Activated T-cell treated with anti-CD3 and anti-CD28 coated beads for 48 hours (primary cell): ENCODE results near the gene CDX1.

ENCODE experiments used
- DNase-seq: peaks from one replicate; pipeline ENCODE4 v3.0.0-alpha.2; 2020; ENCODE audit warnings: low read depth

CDX1 gene

DNA sequence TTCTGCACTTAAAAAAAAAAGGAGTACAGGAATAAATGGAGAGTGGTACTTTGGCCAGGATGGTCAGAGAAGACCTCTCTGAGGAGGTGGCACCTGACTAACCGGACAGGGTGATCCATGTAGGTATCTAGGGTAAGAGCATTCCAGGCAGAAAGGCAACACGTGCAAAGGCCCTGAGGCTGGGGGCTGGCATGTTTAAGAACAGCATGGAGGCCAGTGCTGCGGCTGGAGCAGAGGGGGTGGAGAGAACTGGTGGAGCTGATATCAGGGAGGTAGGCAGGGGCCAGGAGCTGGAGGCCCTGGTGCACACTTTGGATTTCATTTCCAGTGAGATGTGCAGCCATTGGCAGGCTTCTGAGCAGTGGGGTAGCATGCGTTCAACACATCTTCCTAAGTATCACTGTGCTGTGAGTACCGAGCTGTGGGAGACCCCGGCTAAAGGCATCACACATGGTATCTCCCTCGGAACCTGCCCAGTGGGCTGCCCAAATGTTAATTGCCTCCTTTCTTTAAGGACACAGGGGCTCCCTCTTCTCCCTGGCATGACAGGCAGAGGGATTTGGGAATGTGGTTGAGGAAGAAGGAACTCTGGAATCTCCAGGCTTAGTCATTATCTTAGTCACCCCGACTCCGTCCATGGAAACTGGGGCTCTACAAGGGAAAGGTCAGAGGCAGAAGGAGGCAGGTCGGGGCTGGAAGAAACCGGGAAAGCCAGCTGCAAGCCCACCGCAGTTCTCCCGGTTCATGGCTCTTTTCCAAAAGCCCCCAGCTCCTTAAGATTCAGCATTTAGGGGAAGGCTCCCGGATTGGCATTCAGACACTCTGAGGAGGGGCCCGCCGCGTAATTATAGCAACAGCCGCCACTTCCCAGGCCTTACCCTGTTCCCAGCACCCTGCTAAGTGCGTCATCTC, 41.9 kb downstream of the CDX1 start:
- DNase-seq: no peak

DNA sequence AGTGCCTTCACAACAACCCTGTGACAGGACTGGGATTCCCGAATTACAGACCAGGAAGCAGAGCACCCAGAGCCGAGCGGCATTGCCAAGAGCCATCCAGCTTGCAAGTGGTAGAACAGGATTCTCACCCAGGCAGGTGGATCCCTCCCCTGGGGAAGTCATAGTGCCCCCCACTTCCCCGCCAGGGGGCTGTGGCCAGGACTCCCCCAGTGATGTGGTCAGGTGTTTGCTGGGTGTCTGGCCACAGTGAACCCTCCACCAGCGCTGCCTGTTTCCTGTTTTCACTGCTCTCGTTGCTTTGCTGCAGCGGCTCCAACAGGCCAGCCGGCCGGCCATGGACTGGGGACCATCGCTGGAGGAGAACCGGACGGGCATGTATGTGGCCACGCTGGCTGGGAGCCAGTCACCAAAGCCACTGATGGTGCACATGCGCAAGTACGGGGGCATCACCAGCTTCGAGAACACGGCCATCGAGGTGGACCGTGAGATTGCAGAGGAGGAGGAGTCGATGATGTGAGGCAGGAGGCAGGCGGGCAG, 42.6 kb downstream of the CDX1 start:
- no peak for DNase-seq

DNA sequence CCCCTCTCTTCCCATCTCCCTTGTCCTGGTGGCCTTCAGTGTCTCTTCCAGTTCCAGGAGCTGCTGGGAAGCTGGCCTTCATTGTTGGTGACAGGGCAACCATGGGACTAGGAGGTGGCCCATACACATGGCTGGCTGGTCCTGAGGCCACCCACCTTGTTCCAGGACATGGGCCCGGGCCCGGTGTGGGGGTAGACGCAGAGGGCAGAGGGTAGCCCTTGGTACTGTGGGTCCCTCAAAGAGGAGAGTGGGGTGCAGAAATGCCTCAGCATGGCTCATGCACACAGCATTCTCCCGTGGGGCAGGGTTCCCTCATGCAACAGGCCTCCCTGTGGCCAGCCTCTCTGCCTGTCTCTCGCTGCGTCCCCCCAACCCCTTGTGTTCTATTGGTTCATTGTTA, 44.1 kb downstream of the CDX1 start:
- no peak for DNase-seq

DNA sequence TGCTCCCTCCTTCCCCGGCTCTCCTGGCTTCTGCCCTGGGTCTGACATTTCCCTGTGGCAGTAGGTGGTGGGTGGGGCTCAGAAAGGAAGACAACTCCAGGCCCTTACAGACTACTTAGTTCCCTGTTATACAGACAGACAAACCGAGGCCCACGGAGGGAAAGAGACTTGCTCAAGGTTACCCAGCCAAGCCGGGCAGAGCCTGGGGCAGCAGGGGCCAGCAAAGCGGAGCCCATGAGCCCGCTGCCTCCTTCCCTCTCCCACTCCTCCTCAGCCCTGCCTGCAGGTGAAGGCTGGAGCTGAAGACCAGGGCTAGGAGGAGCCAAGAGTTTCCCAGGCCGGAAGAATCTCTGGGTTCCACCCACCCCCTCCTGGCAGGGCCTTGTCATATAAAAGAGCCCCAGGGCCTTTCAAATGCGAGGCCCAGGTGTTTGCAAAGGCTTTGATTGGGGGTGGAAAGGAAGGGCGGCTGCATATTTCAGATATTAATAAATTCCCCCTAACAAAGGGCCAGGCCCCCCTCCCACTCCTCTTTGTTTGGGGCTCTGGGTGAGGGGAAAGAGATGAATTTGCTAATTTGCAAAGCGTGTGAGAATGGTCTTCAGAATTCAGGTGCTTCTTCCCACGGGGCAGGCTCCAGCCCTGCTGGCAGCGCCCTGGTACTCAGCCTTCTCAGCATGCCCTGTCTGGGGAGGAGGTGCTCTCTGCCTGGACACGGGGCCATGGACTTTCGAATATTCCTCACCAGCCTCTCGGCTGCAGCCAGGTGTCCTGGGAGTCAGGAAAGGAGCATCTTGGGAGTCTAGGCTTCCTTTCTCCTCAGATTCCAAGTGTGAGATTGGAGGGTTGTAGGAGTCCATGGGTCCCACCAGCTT, 44.8 kb downstream of the CDX1 start:
- DNase-seq: no peak

DNA sequence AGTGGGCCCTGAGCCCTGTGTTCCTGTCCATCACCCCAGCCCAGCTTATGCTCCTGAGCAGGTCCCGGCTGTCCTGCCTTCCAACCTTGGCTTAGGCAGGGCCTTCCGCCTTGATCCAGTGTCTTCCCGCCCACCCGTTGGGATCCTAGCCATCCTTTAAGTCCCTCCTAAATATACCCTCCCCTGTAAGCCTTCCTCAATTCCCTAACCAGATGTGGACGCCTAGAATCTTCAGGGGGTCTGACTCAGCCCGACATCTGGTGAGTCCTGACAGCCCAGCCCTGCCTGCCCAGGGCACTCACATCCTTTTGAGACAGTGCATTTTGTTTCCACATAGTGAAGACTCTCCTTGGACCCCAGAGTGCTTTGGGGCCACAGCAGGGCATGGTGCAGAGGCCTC, 47.0 kb downstream of the CDX1 start:
- DNase-seq: no peak

DNA sequence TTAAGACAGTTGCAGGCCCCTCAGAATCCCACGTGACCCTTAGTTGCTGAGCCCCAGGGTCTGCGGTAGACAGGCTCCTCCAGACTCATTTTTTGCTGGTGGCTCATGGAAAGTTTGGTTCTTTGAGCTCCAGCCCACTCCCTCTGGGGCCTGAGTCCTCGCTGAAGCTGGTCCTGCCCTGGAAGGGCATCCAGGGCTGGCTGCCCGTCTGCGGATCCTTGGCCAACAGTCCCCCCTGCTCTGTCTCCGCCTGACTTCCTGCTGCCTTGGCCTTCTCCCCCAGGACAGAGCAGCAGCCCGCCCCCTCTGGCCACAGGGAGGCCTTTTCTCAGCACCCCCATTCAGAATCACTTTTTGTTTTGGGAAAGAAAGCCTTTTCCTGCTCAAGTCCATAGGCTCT, 47.7 kb downstream of the CDX1 start:
- DNase-seq: no peak

DNA sequence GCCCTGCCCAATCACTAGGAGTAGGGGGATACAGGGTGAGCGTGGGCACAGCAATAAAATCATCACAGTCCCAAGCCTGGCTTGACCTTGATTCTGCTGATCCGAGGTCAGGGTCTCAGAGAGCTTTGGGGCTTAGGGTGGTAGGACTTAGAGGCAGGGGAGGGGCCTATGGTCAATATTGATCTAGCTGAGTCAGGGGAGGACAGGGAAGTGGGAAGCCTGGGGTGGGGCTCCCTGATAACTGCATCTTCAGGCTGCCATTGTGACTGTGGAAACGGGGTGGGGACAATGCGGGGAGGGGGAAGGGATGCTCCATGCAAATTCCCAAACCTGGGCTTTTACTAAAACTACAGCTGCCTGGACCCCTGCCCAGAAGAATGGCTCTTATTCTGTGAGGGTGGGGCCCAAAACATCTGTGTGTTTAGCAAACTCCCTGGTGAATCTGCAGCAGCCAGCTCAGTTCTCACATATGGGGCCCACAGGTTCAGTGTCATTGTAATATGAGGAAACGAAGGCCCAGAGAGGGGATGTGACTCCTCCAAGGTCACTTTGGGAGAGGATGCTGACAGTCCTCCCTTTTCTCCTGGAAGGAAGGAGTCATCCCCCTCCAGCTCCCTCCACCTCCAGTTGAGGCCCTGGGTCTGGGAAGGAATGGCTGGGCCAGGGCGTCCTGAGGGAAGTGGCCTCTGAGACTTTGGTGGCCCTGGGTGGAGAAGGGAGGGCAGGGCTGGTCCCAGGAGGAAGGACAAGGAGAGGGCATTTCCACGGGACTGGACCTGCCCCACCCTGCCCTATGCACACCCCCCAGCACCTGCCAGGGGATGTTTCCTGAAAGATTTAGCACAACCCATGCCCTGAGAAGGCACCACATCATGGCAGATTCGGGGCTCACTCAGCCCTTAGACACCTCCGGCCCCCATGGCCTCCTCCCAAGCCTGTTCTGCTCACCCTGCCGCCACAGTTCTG, 49.7 kb downstream of the CDX1 start:
- no peak for DNase-seq

DNA sequence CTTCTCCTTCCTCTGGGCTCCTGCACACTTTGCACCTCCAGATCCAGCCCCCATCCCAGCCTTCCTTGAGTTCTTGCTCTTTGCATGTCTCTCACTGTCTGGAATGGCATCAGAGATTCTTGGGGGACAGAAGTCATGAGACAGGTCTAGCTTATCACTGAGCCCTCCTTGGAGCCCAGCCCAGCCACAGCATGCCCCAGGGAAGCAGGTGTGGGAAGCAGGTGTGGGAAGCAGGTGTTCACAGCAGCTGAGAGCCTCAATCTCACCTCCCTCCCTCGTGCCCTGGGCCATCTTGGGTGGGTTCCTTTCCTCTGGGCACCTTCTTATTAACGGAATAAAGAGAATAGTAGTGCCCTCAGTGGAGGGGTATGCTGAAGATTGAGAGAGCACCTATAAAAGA, 50.5 kb downstream of the CDX1 start:
- no peak for DNase-seq

DNA sequence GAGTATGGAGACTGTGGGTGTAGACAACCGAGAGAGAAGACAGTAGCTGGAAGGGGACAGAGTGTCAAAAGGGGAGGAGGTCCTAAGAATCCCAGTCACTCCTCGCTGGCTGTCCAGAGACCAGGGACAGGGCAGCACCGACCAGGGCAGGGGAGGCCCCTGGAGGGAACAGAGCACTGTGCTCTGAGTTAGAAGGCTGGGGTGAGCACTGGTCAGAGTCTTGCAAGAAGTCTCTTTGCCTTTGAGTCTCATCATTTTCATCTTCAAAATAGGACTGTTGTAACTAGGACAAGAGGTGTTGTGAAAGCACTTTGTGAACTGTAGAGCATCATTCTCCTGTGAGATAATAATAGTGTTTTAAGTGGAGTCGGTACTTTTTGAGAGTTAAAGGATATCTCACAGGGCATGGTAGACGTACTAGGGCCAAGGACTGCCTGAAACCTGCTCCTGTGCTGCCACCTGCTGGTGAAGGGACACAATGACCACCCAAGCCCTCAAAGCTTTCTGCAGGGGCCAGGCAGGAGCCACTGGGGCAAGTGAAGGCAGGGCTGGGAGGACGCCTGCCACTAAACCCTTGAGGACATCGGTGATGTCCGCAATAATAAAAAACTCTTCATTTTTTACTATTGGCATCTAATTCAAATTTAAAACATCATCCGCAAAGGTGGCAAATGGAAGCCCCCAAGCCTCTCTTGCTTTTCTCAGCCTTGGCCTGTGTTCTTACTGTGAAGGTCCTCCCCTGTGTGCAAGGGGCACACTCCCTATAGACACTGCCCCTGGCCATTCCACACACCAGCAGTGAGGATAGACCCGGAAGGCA, 51.5 kb downstream of the CDX1 start:
- peak; percentile 72 for DNase-seq

DNA sequence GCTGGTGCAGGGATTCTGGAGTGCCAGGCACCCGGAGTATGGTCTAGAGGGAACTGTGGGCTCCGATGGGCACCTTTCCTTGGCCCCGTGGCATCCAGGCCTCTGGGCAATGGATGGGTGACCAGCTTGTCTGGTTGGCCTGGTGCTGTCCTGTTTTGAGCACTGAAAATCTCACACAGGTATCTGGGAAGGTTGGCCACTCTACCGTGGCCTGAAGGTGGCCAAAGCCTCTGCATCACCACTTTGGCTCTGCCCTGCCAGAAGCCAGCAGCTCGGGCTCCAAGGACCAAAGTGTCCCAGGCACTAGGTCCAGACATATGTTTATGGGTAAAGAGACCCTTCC, 52.1 kb downstream of the CDX1 start:
- DNase-seq: no peak

DNA sequence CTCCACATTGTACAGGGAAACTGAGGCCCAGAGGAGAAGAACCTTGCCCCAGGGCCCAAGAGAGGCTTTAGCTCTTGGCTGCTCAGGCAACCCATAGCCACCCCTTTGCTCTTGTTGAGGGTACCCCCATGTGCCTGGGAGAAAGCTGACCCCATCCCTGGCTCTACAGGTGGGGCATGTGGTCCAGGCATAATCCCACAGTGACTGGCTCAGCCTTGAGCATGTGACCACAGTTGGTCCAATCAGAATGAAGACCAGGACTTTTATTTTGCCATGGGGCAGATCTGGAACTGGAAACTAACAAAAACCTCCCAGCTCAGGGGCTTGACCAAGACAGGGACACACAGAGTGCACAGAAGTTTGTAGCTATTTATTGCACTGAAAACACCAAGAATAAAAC, 52.6 kb downstream of the CDX1 start:
- no peak for DNase-seq

DNA sequence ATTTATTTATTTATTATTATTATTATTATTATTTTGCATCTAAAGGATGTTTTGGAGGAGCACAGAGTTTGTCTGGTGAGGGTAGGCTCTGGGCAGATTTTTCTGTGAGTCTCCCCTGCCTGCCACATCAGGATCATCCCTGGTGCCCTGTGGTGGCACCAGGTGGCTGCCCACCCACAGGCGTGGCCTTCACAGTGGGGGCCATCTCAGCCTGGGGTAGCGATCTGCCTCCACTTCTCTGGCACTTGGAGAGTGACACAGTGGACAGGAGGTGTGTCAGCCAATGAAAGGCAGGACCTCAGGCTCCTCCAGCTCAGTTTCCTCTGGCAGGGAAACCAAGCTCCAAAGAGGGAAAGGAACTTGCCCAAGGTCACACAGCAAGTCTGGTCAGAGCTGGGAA, 53.3 kb downstream of the CDX1 start:
- no peak for DNase-seq

DNA sequence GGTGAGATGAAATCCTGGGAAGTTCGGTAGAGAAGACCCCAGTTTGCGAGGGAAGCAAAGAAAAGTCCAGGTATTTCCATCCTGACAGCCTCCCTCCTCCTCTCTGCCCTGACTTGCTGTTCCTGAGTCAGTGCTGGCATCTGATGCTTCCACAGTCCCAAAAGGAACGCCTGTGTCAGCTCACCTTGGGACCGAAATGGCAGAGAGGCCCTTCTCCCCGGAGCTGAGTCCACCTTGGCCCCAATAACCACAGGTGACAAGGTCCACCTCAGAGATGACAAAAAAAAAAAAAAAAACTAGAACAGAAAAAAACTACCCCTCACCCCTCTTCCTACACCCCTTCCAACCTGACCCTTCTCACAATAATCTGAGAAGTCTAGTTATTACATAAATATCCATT, 54.9 kb downstream of the CDX1 start:
- no peak for DNase-seq

DNA sequence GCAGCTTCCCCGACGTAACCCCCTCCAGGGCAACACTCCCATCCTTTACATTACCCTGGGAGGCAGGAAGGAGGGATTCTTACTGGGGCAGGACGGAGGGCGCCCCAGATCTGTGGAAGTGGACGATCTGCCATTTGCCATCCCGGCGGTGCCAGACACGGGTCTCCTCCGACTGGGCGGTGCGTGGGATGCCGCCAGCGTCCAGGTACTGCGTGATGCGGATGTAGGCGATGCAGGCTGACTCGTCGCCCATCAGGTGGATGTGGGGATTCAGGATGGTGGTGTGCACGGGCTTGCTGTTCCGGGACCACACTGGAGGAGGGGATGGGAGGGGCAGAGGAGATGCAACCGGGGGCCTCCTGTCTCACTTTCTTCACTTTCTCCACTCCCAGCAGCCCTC, 56.3 kb downstream of the CDX1 start:
- DNase-seq: no peak

DNA sequence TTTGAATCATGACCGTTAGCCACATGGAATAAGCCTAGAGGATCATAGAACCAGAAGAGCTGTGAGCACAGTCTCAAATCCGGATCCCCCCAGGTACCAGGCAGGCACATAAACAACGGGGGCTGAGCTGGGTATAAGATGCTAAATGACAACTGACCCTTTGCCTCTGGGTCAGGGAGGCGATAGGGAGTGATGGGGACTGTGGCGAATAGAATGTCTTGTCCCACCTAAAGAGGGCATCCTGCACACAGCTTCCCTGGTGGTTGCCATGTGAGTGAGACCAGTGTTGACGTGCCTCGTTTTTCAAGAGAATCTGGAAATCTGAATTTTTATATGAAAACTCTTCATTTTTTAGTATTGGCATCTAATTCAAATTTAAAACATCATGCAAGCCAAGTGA, 56.9 kb downstream of the CDX1 start:
- DNase-seq: no peak

DNA sequence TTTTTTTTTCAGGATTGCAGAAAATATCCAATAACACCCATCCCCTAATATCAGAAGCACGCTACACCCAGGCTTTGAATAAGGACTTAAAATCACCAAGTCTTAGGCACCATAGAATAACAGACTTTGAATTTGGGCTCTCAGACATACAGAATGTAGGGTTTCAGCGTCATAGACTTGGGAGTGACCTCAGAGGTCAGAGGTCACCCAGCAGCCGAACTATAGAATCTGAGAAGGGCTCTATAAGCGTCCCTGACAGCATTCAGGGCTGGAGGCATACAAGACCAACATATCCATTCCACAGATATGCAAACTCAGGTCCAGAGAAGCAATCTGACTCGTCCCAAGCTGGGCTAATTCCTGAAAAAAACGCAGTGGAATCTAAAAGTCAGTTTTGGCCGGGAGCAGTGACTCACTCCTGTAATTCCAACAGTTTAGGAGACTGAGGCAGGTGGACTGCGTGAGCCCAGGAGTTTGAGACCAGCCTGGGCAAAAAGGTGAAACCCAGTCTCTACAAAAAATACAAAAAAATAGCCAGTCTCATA, 58.0 kb downstream of the CDX1 start:
- no peak for DNase-seq

DNA sequence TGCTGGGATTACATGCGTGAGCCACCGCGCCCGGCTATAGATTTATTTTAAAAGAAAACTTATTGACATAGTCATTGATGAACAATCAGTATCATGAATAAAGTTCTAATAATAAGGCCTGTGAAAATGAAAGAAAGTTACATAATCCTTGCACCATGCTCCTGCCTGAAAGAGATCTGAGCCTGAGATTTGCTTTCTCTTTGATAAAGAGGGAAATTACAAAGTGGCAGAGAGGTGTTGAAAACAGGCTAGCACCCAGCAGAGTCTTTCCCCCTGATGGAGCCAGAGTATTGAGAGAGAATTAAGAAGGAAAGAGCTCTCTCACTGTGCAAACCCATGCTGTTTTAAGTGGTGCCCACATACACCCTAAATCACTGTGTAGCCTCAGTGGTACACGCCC, 60.5 kb downstream of the CDX1 start:
- DNase-seq: no peak

DNA sequence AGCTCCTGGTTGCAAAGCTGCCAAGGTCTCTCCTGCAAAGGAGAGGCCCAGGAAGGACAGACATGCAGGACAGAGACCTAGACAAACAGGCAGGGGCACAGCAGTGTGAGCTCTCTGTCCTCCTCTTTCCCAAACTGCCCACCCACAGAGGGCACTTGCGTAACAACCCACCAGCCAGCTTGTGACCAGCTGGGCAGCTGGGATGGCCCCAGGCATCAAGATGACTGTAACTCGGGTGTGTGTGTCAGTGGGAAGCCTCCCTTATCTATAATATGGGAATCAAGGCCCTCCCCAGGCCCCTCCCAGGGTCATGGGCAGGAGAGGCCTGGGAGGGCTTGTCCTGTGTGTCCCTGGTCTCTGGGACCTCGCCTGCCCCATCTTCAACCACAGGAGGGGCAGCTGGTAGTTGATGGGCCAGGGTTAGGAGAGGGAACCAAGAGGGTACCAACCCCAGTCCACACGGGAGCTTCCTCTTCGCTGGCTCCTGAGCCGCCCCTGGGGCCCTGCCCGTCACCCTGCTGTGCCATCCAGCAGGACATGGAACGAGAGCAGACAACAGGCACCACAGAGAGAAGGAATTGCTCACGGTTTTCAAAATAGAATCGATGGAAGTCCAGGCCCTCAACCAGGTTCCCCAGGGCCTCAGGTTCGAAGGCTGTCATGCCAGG, 61.2 kb downstream of the CDX1 start:
- no peak for DNase-seq

DNA sequence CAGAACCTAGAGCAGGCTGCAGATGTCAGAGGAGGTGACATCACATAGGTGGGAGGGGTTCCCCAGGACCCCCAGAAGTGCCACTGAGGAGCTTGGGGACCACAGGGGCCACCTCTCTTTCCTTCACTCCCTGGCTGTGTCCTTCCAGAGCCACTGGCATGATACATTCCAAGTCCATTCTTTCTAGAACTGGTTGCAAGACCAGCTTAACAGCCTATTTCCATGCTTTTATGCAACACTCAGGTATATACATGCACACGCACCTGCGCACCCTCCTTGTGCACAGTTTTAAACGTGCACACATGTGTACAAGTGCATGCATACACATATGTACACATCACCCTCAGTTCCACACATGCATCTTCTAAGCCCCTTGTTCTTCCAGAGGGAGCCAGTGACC, 63.0 kb downstream of the CDX1 start:
- DNase-seq: no peak

DNA sequence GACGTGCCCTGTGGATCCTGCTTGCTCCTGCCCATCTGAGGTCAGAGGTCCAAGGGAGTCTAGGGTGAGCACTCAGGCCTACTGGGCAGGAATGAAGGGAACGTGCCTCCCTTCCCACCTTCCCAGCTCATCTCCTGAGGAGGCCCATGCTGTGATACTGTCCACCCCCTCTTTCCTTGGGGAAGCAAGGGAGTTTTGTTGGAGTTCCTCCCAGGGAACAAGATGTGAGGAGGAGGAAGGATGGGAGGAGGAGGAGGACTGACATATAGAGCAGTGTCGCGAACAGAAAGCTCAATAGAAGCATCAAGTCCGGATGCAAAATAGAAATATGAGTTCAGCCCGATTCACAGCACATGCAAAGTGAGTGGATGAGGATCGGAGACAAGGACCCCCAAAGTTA, 64.3 kb downstream of the CDX1 start:
- DNase-seq: no peak
